Smooth muscle cell of the brain vasculature (primary cell): ENCODE measurements around the gene HPCAL1.

Source experiments
- DNase-seq: peaks from one replicate; pipeline ENCODE4 v3.0.0-alpha.2; 2012; ENCODE audit warnings: low read depth, low spot score

Gene HPCAL1

DNA sequence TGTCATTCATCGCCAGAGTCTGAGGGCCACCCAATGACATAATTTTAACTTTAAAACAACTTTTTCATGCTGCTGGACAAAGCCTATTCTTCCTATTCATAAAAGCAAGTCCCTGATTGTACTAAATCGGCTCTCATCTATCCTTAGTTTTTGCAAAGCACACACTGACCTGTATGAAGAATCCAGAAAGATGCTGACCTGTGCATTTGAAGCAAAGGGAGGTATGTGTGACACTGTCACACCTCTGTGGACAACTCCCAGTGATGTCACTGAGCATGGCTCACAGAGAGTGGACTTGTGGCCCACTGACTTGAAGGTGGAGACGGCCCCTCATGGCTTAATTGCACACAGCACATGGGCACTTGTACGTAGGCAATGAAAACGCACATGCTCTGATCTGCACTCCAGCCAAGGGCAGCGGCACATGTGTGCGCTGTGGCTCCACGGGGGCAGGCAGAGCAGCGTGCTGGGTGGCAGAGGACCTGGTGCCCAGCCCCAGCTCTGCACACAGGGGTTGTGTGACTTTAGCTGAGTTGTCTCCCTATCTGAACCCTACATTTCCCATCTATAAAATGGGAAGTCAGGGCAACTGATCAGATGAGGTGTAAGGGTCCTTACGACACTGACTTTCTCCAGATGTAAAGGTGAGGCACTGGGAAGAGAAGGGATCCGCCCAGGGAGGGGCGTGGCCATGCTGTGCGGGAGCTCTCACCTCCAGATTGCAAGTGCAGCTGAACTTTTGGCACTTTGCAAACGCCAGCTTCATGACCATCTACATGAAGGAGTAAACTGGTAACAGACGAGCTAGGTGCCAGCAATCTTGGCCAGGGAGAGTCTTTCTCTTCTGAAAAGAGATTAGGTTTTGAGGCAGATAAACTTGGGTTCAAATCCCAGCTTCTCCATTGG lies 159.7 kb downstream of the HPCAL1 start:
- no peak for DNase-seq

GRCh38 chr2:10465910-10466309 lies 163.2 kb downstream of the HPCAL1 start:
- no peak for DNase-seq

- no peak for DNase-seq
These were observed 164.1 kb downstream of the HPCAL1 start for GRCh38 chr2:10466801-10467200.

DNA sequence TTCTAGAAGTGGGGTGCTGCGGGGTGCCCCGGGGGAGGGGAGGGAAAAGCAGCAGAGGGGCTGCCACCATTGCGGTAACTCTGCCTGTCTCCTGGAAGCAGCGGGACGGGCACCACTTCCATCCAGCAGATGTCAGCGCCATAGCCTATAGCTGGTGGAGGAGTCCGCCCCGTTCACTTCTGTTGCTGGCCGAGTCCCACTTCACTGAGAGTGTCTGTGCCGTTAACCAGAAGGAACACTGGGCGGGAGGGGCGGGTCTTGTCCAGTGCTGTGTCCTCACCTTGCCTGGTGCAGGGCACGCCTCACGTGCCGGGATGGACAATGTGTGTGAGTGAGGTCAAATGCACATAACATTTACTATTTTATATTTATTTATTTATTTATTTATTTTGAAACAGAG lies 164.7 kb downstream of the HPCAL1 start:
- no peak for DNase-seq

GRCh38 chr2:10469301-10469700 lies 166.6 kb downstream of the HPCAL1 start:
- DNase-seq, result no peak

- no peak for DNase-seq
These were observed 167.4 kb downstream of the HPCAL1 start for GRCh38 chr2:10469955-10470608.

GRCh38 chr2:10471046-10471571 lies 168.4 kb downstream of the HPCAL1 start:
- no peak for DNase-seq

GRCh38 chr2:10471955-10472354 lies 169.3 kb downstream of the HPCAL1 start:
- DNase-seq, result no peak

DNA sequence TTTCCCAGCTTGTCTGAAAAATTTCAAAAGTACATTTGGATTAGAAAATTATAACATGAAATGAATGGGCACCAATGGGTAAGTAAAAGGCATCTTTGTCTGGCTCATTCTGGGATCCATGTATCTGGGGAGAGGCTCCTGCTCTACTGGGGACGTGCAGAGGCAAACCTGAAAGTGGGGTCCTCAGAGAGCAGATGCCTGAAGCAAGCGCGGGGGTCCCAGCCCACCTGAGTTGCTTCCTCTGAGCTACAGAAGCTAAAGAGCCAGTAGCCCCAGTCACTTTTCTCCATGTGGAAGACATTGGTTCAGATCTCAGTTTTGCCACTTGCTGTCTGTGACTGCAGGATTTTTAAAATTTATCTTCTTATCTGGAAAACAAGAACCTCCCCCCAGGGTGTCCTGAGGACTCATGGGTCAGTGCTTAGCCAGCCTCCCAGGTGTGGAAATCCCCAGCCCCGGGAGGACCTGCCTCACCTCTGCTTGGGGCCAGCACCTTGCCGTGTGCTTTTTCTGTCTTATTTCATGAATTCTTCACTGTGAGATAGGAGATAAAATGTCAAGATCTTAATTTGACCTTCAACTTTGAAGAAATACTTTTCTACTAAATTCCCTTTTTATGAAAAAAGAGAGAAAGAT lies 170.5 kb downstream of the HPCAL1 start:
- no peak for DNase-seq

DNA sequence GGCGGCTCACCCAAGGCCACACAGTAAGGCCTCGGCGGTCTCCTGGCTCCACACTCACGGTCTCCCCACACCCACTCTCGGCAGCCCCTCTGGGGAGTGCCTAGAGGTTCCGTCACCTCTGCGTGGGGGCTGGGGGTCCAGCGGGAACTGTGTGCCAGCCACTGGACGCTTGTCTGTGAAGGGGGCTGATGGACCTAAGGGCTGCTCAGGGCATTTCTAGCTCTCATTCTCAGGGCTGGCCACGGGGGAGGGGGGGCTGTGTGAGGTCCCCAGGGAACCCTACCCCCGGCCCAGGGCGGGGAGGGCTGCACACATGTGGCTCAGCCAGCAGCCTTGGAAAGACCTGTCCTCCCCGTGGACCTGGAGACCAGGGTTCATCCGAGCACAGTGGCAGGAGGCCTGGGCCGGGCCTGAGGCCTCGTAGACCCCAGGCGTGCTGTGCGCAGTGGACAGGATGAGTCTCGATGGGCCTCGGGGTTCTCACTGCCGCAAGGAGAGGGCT lies 172.6 kb downstream of the HPCAL1 start:
- DNase-seq, result no peak

- DNase-seq, result no peak
These were observed 173.3 kb downstream of the HPCAL1 start for GRCh38 chr2:10475811-10476660.

DNA sequence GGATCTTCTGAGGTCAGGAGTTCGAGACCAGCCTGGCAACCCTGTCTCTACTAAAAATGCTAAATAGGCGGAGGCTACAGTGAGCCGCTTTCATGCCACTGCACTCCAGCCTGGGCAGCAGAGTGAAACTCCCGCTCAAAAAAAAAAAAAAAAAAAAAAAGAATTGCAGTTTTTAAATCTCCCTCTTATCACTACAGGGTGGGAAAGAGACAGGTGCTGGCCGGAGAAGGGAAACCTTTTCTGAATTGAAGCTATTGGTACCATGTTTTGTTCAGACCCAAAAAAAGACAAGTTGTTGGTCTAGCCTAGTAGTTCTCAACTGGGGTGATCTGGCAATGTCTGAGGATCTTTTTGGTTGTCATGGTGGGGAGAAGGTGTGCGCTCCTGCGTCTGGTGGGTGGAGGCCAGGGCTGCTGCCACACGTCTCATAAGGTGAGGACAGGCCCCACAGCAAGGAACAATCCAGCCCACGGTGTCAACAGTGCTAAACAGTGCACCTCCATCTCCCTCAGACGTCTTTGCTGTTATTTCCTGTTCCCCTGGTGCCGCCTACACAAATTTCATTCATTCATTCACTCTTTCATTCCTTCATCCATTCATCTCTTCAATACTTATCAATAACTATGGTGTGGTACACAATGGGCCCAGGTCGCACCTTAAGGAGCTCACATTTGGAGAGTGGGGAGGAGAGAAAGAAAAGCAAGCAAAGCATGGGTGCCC lies 174.2 kb downstream of the HPCAL1 start:
- no peak for DNase-seq
